ENCODE measurements around the gene C1orf21.

GRCh38 chr1:184514447-184514846 lies 127.6 kb downstream of the C1orf21 start:
- no peak for TF ChIP-seq CTCF (IDR thresholded peaks at IDR 0.05; ENCODE audit: low read depth, low read length, poor library complexity, severe bottlenecking)
- TF ChIP-seq EZH2phosphoT487 (IDR thresholded peaks at IDR 0.05; ENCODE audit: borderline replicate concordance, low read length), result no peak

Measured in DOHH2 (cell line).